Endothelial cell of umbilical vein (primary cell): ENCODE results near the gene NHLH2. TPM values are rescaled to one million over a fixed set of nuclear protein-coding genes. Genes with fewer than 3 reads are reported as not detected.

Experiments used
- BruUV-seq: library from RNA; stranded (reverse); fragments of 400-500 nt; replicated peaks from 2 replicates; lab custom pipeline; 2021; lab: Mats Ljungman, UMichigan
- CTCF ChIA-PET: fragments of 300-600, 350-600 bp; sonication (Branson Sonifier 250); formaldehyde crosslinking; loops from one replicate; lab custom pipeline; 2021; ENCODE audit warnings: antibody characterized with exemption, inconsistent platforms; lab: Charles Lee
- POLR2A ChIA-PET: fragments of 300-600, 350-600 bp; sonication (Branson Sonifier 250); formaldehyde crosslinking; loops from one replicate; lab custom pipeline; 2021; ENCODE audit warnings: antibody characterized with exemption, inconsistent platforms; lab: Charles Lee
- DNase-seq: peaks from one replicate; pipeline ENCODE4 v3.0.0-alpha.2; 2011; ENCODE audit warnings: low read depth, low spot score
- FAIRE-seq: peaks from 2 replicates; lab custom pipeline; 2011; peaks lifted over from hg19 to GRCh38; lab: Jason Lieb, UNC
- H2AFZ ChIP-seq: 2 replicates; pipeline ENCODE4 v1.6.0; 2012; ENCODE audit warnings: low read depth, low read length, control low read depth, inconsistent platforms
- H3K27ac ChIP-seq: 2 replicates; pipeline ENCODE4 v1.5.1; 2011; ENCODE audit warnings: low read depth, mild to moderate bottlenecking, control low read depth, low read length, moderate library complexity; ENCODE audit not compliant: insufficient read depth
- H3K27me3 ChIP-seq, 2 experiments: 2 replicates each; pipeline versions ENCODE4 v1.6.0 to v1.6.1; 2011; ENCODE audit warnings: low read length in 2 of 2, mixed read lengths in 1 of 2; ENCODE audit not compliant: control insufficient read depth in 2 of 2, insufficient read depth in 2 of 2
- H3K36me3 ChIP-seq, 2 experiments: 2 replicates in 1 of 2; 3 replicates in 1 of 2; pipeline ENCODE4 v1.5.1; 2011; ENCODE audit warnings: low read length in 2 of 2, mild to moderate bottlenecking in 1 of 2, moderate library complexity in 1 of 2; ENCODE audit not compliant: control insufficient read depth in 2 of 2, insufficient read depth in 2 of 2; ENCODE audit errors: extremely low read depth in 1 of 2
- H3K4me1 ChIP-seq: 3 replicates; pipeline ENCODE4 v1.5.1; 2011; ENCODE audit warnings: mild to moderate bottlenecking, low read length; ENCODE audit not compliant: control insufficient read depth, insufficient read depth; ENCODE audit errors: extremely low read depth
- H3K4me2 ChIP-seq: 2 replicates; pipeline ENCODE4 v1.6.1; 2011; ENCODE audit warnings: low read length, control low read depth, mixed read lengths; ENCODE audit not compliant: insufficient read depth
- H3K4me3 ChIP-seq, 3 experiments: fragments of 200-600 bp in 1 of 3; sonication (generic), shearing (Covaris generic) in 1 of 3; replicated peaks in 1 of 3; 2 replicates each; pipeline ENCODE4 v1.5.1; 2011 to 2016; ENCODE audit warnings: control low read depth in 3 of 3, low read length in 3 of 3, mild to moderate bottlenecking in 2 of 3, inconsistent platforms in 1 of 3, low read depth in 1 of 3, moderate library complexity in 1 of 3; ENCODE audit not compliant: insufficient read depth in 1 of 3
- H3K79me2 ChIP-seq: 2 replicates; pipeline ENCODE4 v1.6.0; 2012; ENCODE audit warnings: low read length, inconsistent platforms; ENCODE audit not compliant: control insufficient read depth, insufficient read depth
- H3K9ac ChIP-seq: replicated peaks from 2 replicates; pipeline ENCODE3; 2011; ENCODE audit warnings: low read length, control low read depth; ENCODE audit not compliant: insufficient read depth; ENCODE audit errors: extremely low read depth
- H3K9me1 ChIP-seq: replicated peaks from 3 replicates; pipeline ENCODE4 v1.6.0; 2011; ENCODE audit warnings: mild to moderate bottlenecking, low read length; ENCODE audit not compliant: control insufficient read depth, insufficient read depth; ENCODE audit errors: extremely low read depth
- H3K9me3 ChIP-seq: replicated peaks from 2 replicates; pipeline ENCODE4 v1.5.1; 2012; ENCODE audit warnings: low read length, inconsistent platforms; ENCODE audit not compliant: control insufficient read depth, insufficient read depth
- H4K20me1 ChIP-seq: replicated peaks from 2 replicates; pipeline ENCODE3; 2011; ENCODE audit warnings: mild to moderate bottlenecking, low read length; ENCODE audit not compliant: control insufficient read depth, insufficient read depth; ENCODE audit errors: extremely low read depth
- CTCF ChIP-seq, 2 donors: IDR thresholded peaks; 1 replicate in 1 of 2; 2 replicates in 1 of 2; pipeline ENCODE4 v1.5.1; 2011; ENCODE audit warnings: low read length in 2 of 2, mild to moderate bottlenecking in 2 of 2, moderate library complexity in 2 of 2, control low read depth in 1 of 2, inconsistent platforms in 1 of 2, low read depth in 1 of 2; ENCODE audit not compliant: insufficient read depth in 1 of 2; ENCODE audit errors: extremely low read depth in 1 of 2
- EZH2 ChIP-seq: IDR thresholded peaks from 2 replicates; pipeline ENCODE4 v1.6.1; 2012; ENCODE audit warnings: borderline replicate concordance, low read depth, mild to moderate bottlenecking, moderate library complexity, low read length, inconsistent platforms; ENCODE audit not compliant: severe bottlenecking
- FOS ChIP-seq: IDR thresholded peaks from 2 replicates; pipeline ENCODE4 v1.6.1; 2011; ENCODE audit warnings: mild to moderate bottlenecking, low read length, moderate library complexity, borderline replicate concordance; ENCODE audit not compliant: insufficient read depth
- GATA2 ChIP-seq: IDR thresholded peaks from 2 replicates; pipeline ENCODE4 v1.7.0; 2011; ENCODE audit warnings: low read depth, mild to moderate bottlenecking, moderate library complexity, mixed read lengths, low read length; ENCODE audit not compliant: insufficient read length, insufficient read depth
- JUN ChIP-seq: IDR thresholded peaks from 2 replicates; pipeline ENCODE4 v1.6.1; 2011; ENCODE audit warnings: borderline replicate concordance, low read depth; ENCODE audit not compliant: insufficient read length, insufficient read depth
- MAX ChIP-seq: IDR thresholded peaks from 2 replicates; pipeline ENCODE4 v1.6.1; 2011; ENCODE audit not compliant: insufficient read depth, insufficient read length
- MYC ChIP-seq: IDR thresholded peaks from one replicate; pipeline ENCODE4 v1.6.1; 2011; ENCODE audit warnings: mild to moderate bottlenecking, low read depth, low read length
- POLR2A ChIP-seq: IDR thresholded peaks from 2 replicates; pipeline ENCODE4 v1.6.1; 2012; ENCODE audit warnings: low read depth, mild to moderate bottlenecking, control low read depth, low read length
- POLR2AphosphoS5 ChIP-seq: IDR thresholded peaks from 2 replicates; pipeline ENCODE4 v1.6.1; 2012; ENCODE audit warnings: low read depth, mild to moderate bottlenecking, control low read depth, low read length, moderate library complexity; ENCODE audit not compliant: insufficient read depth
- dilution Hi-C: fragments of 300-500 bp; cut with MboI; formaldehyde crosslinking; loops from one replicate; pipeline ENCODE4 v1.15.0; 2019; ENCODE audit warnings: low sequenced_read_pairs; ENCODE audit not compliant: extremely low pct_ligation_motif_present
- intact Hi-C: fragments of 100-400 bp; cut with micrococcal nuclease; formaldehyde crosslinking; loops from one replicate; pipeline ENCODE4 v1.10.0; 2022
- polyA plus RNA-seq, 4 experiments: library from polyadenylated mRNA; depleted of rRNA in 3 of 4; stranded (reverse) in 3 of 4; unstranded in 1 of 4; fragments of >200 nt; gene quantifications; 2 replicates each; pipeline versions ENCODE4 v1.2.1 to v1.2.3, GENCODE V29; 2011 to 2012; ENCODE audit warnings: missing spikeins in 1 of 4
- total RNA-seq: library from RNA; stranded (reverse); gene quantifications from 2 replicates; pipeline ENCODE4 v1.2.3, GENCODE V29; 2021

Gene NHLH2
- total and polyA plus RNA-seq, 2 donors (not counting 3 experiments of a cell fraction or from before 2014, with no cell fraction given), result not detected

- TF ChIP-seq FOS (no peak), POLR2A (no peak), JUN (no peak), MYC (no peak), GATA2 (no peak), CTCF (IDR thresholded peaks at IDR 0.05; ENCODE audit: extremely low read depth in 1 of 2, insufficient read depth in 1 of 2, low read depth in 1 of 2, low read length in 2 of 2) (no peak), MAX (no peak), EZH2 (no peak), POLR2AphosphoS5 (no peak)
- FAIRE-seq (no peak), DNase-seq (no peak)
- no peaks in the 10 kb centered on the region for H3K36me3 ChIP-seq
- no peaks in the 10 kb centered on the region for H3K9me3 ChIP-seq
- no peaks in the 10 kb centered on the region for H3K79me2 ChIP-seq
- no peak overlapping the region for H3K4me2 ChIP-seq
- no peaks in the 10 kb centered on the region for H3K4me1 ChIP-seq
- no TSS peak for BruUV-seq
- intact Hi-C loops, result no loop called here
- dilution Hi-C loops, result no loop called here
- H3K27ac ChIP-seq, result no peak overlapping the region
- CTCF ChIA-PET, result interaction anchor here (1.7 kb wide), 1 partner anchor 185 kb away, joined by 8 read pairs; no protein-coding TSS in a partner anchor
- no peak overlapping the region for H3K9ac ChIP-seq
- POLR2A ChIA-PET, result no interaction called here
- H3K4me3 ChIP-seq, result no peak overlapping the region
- H3K27me3 ChIP-seq, result peaks cover 0 to 11% of the 10 kb centered on the region in 2 experiments
- no peaks in the 10 kb centered on the region for H3K9me1 ChIP-seq
- no peak overlapping the region for H2AFZ ChIP-seq
- no peaks in the 10 kb centered on the region for H4K20me1 ChIP-seq
These were observed 44.9 kb downstream of the NHLH2 start for GRCh38 chr1:115796036-115796435.
